C4-2B (cell line): ENCODE data around the gene CBLN3.
"Not testable (repeated sequence)": the region's sequence is repeated elsewhere in the genome, so short reads cannot be mapped to it uniquely, and the experiment has no call there.

Experiments
- CTCF ChIP-seq: fragments of 450-650 bp; conservative IDR thresholded peaks from 2 replicates; pipeline ENCODE4 v1.5.1; 2017; ENCODE audit warnings: mild to moderate bottlenecking
- ZFX ChIP-seq: fragments of 450-650 bp; IDR thresholded peaks from 2 replicates; pipeline ENCODE4 v1.6.1; 2017

- not testable (repeated sequence) for TF ChIP-seq CTCF, ZFX
These were observed 41.9 kb downstream of the CBLN3 start for GRCh38 chr14:24387579-24387978.
